ENCODE results near the gene GPANK1.

Gene GPANK1

GRCh38 chr6:31642798-31643570 is 21.8 kb downstream of the GPANK1 start:
- Histone ChIP-seq H3K4me3 (ENCODE audit: low read depth, low read length) (no peak overlapping the region), H3K9me3 (ENCODE audit: control insufficient read depth, insufficient read depth, low read depth, low read length) (no peaks in the 10 kb centered on the region), H3K36me3 (ENCODE audit: control insufficient read depth in 2 of 2, insufficient read depth in 1 of 2, low read length in 2 of 2) (peaks cover 53 to 92% of the 10 kb centered on the region in 2 experiments), H3K4me1 (ENCODE audit: control insufficient read depth, insufficient read depth, low read length) (no peaks in the 10 kb centered on the region), H3K27ac (ENCODE audit: extremely low read depth, low read depth, low read length) (no peak overlapping the region)
- POLR2A ChIA-PET = interaction anchor here (0.7 to 3.5 kb wide), 5 partner anchors 10 to 185 kb away, joined by 3 to 20 read pairs (median 6); partner anchors contain the start of genes BAG6, C6orf47 and HSPA1B
- CTCF ChIA-PET = interaction anchor here (0.6 kb wide), 1 partner anchor 21 kb away, joined by 4 read pairs; no protein-coding TSS in a partner anchor
- TF ChIP-seq ZFP3 (tag by site-specific recombination; IDR thresholded peaks at IDR 0.05; ENCODE audit: low read depth) (no peak), ZNF660 (tag by site-specific recombination; IDR thresholded peaks at IDR 0.05) (no peak), ZNF146 (tag by site-specific recombination; IDR thresholded peaks at IDR 0.05) (no peak), BCL11B (tag by site-specific recombination; IDR thresholded peaks at IDR 0.05; ENCODE audit: low read depth) (no peak), GLIS1 (tag by site-specific recombination; IDR thresholded peaks at IDR 0.05) (no peak), ZNF2 (tag by site-specific recombination; IDR thresholded peaks at IDR 0.05) (no peak), ZNF544 (tag by site-specific recombination; IDR thresholded peaks at IDR 0.05) (no peak), ZNF266 (tag by site-specific recombination; IDR thresholded peaks at IDR 0.05; ENCODE audit: low read depth) (no peak), ZNF514 (tag by site-specific recombination; IDR thresholded peaks at IDR 0.05) (no peak), ZNF747 (tag by site-specific recombination; IDR thresholded peaks at IDR 0.05) (no peak), YY1 (tag by site-specific recombination; IDR thresholded peaks at IDR 0.05) (no peak), MEIS1 (CRISPR knock-in tag; IDR thresholded peaks at IDR 0.05; ENCODE audit: borderline replicate concordance) (no peak), ZNF394 (tag by site-specific recombination; IDR thresholded peaks at IDR 0.05; ENCODE audit: borderline replicate concordance) (no peak), ZNF629 (tag by site-specific recombination; IDR thresholded peaks at IDR 0.05) (no peak), PATZ1 (tag by site-specific recombination; IDR thresholded peaks at IDR 0.05) (no peak)
- TF ChIP-seq, protein P1, sequence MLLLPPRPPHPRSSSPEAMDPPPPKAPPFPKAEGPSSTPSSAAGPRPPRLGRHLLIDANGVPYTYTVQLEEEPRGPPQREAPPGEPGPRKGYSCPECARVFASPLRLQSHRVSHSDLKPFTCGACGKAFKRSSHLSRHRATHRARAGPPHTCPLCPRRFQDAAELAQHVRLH (tag by site-specific recombination; IDR thresholded peaks at IDR 0.05) = no peak
- TF ChIP-seq, protein P2, sequence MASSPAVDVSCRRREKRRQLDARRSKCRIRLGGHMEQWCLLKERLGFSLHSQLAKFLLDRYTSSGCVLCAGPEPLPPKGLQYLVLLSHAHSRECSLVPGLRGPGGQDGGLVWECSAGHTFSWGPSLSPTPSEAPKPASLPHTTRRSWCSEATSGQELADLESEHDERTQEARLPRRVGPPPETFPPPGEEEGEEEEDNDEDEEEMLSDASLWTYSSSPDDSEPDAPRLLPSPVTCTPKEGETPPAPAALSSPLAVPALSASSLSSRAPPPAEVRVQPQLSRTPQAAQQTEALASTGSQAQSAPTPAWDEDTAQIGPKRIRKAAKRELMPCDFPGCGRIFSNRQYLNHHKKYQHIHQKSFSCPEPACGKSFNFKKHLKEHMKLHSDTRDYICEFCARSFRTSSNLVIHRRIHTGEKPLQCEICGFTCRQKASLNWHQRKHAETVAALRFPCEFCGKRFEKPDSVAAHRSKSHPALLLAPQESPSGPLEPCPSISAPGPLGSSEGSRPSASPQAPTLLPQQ (tag by site-specific recombination; IDR thresholded peaks at IDR 0.05) = no peak

GRCh38 chr6:31641370-31641769 is 23.4 kb downstream of the GPANK1 start:
- no peak overlapping the region for H3K27ac ChIP-seq (ENCODE audit: extremely low read depth, low read depth, low read length)
- no peaks in the 10 kb centered on the region for H3K9me3 ChIP-seq (ENCODE audit: control insufficient read depth, insufficient read depth, low read depth, low read length)
- ChIA-PET CTCF (no interaction called here), POLR2A (interaction anchor here (11.0 kb wide), 1 partner anchor 15 kb away, joined by 123 read pairs; no protein-coding TSS in a partner anchor)
- H3K4me3 ChIP-seq (ENCODE audit: low read depth, low read length) = no peak overlapping the region
- peaks cover 45 to 94% of the 10 kb centered on the region in 2 experiments for H3K36me3 ChIP-seq (ENCODE audit: control insufficient read depth in 2 of 2, insufficient read depth in 1 of 2, low read length in 2 of 2)
- no peaks in the 10 kb centered on the region for H3K4me1 ChIP-seq (ENCODE audit: control insufficient read depth, insufficient read depth, low read length)
- no peak for TF ChIP-seq ZNF624 (tag by site-specific recombination; IDR thresholded peaks at IDR 0.05)
- no peak for TF ChIP-seq ZNF510 (tag by site-specific recombination; IDR thresholded peaks at IDR 0.05; ENCODE audit: insufficient replicate concordance)
- TF ChIP-seq ZEB2 (tag by site-specific recombination; IDR thresholded peaks at IDR 0.05) = no peak
- TF ChIP-seq, protein P3, sequence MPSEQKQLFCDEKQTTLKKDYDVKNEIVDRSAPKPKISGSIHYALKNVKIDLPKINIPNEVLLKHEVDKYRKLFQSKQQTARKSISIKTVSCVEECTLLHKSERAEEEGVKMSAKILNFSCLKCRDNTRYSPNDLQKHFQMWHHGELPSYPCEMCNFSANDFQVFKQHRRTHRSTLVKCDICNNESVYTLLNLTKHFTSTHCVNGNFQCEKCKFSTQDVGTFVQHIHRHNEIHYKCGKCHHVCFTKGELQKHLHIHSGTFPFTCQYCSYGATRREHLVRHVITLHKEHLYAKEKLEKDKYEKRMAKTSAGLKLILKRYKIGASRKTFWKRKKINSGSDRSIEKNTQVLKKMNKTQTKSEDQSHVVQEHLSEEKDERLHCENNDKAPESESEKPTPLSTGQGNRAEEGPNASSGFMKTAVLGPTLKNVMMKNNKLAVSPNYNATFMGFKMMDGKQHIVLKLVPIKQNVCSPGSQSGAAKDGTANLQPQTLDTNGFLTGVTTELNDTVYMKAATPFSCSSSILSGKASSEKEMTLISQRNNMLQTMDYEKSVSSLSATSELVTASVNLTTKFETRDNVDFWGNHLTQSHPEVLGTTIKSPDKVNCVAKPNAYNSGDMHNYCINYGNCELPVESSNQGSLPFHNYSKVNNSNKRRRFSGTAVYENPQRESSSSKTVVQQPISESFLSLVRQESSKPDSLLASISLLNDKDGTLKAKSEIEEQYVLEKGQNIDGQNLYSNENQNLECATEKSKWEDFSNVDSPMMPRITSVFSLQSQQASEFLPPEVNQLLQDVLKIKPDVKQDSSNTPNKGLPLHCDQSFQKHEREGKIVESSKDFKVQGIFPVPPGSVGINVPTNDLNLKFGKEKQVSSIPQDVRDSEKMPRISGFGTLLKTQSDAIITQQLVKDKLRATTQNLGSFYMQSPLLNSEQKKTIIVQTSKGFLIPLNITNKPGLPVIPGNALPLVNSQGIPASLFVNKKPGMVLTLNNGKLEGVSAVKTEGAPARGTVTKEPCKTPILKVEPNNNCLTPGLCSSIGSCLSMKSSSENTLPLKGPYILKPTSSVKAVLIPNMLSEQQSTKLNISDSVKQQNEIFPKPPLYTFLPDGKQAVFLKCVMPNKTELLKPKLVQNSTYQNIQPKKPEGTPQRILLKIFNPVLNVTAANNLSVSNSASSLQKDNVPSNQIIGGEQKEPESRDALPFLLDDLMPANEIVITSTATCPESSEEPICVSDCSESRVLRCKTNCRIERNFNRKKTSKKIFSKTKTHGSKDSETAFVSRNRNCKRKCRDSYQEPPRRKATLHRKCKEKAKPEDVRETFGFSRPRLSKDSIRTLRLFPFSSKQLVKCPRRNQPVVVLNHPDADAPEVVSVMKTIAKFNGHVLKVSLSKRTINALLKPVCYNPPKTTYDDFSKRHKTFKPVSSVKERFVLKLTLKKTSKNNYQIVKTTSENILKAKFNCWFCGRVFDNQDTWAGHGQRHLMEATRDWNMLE (tag by site-specific recombination; conservative IDR thresholded peaks at IDR 0.05; ENCODE audit: low read depth) = no peak
- no peak for TF ChIP-seq ZNF274 (IDR thresholded peaks at IDR 0.05; ENCODE audit: low read length)
- TF ChIP-seq ZNF274 (tag by site-specific recombination; IDR thresholded peaks at IDR 0.05; ENCODE audit: borderline replicate concordance) = no peak
- TF ChIP-seq ZFHX2 (tag by site-specific recombination; conservative IDR thresholded peaks at IDR 0.05) = no peak
- TF ChIP-seq ZNF658 (tag by site-specific recombination; IDR thresholded peaks at IDR 0.05) = no peak
- TF ChIP-seq ZSCAN30 (tag by site-specific recombination; IDR thresholded peaks at IDR 0.05) = no peak
- TF ChIP-seq ZNF157 (tag by site-specific recombination; IDR thresholded peaks at IDR 0.05) = no peak
- TF ChIP-seq KLF7 (tag by site-specific recombination; IDR thresholded peaks at IDR 0.05; ENCODE audit: borderline replicate concordance) = no peak

All from HEK293 (cell line).